SK-N-MC (cell line): Measurements from ENCODE around the gene RRAGB.

Experiments
- EZH2 ChIP-seq: fragments of 200-600 bp; sonication (generic); IDR thresholded peaks from one replicate; pipeline ENCODE4 v1.6.1; 2017; ENCODE audit warnings: antibody characterized with exemption
- POLR2AphosphoS5 ChIP-seq: IDR thresholded peaks from 2 replicates; pipeline ENCODE4 v1.6.1; 2012; ENCODE audit warnings: mild to moderate bottlenecking, low read depth, low read length, borderline replicate concordance

GRCh38 chrX:55695227-55696018 lies 22.1 kb upstream of the RRAGB start:
- TF ChIP-seq EZH2 (no peak), POLR2AphosphoS5 (no peak)
